Common myeloid progenitor, CD34-positive (primary cell): Measurements from ENCODE around the gene CD70.
"Not testable (repeated sequence)": the region's sequence is repeated elsewhere in the genome, so short reads cannot be mapped to it uniquely, and the experiment has no call there.

Experiments used
- CTCF ChIA-PET: fragments of 350-600 bp; sonication (Branson Sonifier 250); formaldehyde crosslinking; loops from one replicate; lab custom pipeline; 2021; ENCODE audit warnings: antibody characterized with exemption; lab: Charles Lee
- POLR2A ChIA-PET: fragments of 350-600 bp; sonication (Branson Sonifier 250); formaldehyde crosslinking; loops from one replicate; lab custom pipeline; 2021; ENCODE audit warnings: antibody characterized with exemption; lab: Charles Lee
- DNase-seq, 3 donors: peaks; one replicate each; pipeline versions ENCODE4 v3.0.0 to v3.0.0-alpha.2; 2013
- H3K27ac ChIP-seq, 2 experiments: 1 replicate in 1 of 2; 2 replicates in 1 of 2; pipeline ENCODE4 v1.7.0; 2013; ENCODE audit warnings: inconsistent platforms in 2 of 2, low read length in 2 of 2, mild to moderate bottlenecking in 2 of 2, low read depth in 1 of 2, moderate library complexity in 1 of 2; ENCODE audit not compliant: severe bottlenecking in 2 of 2, insufficient read depth in 1 of 2, poor library complexity in 1 of 2
- H3K27me3 ChIP-seq, 5 experiments: replicated peaks in 2 of 5; 1 replicate in 3 of 5; 2 replicates in 2 of 5; pipeline versions ENCODE4 v1.6.1 to v1.7.0; 2013; ENCODE audit warnings: low read length in 4 of 5, mild to moderate bottlenecking in 2 of 5, moderate library complexity in 2 of 5, inconsistent platforms in 1 of 5; ENCODE audit not compliant: insufficient read depth in 5 of 5, control insufficient read depth in 4 of 5
- H3K36me3 ChIP-seq, 4 experiments: 1 replicate in 2 of 4; 2 replicates in 2 of 4; pipeline versions ENCODE4 v1.6.1 to v1.7.0; 2013; ENCODE audit warnings: low read length in 3 of 4, control low read depth in 1 of 4, mild to moderate bottlenecking in 1 of 4; ENCODE audit not compliant: control insufficient read depth in 4 of 4, insufficient read depth in 4 of 4
- H3K4me1 ChIP-seq, 4 experiments: 1 replicate in 3 of 4; 2 replicates in 1 of 4; pipeline versions ENCODE4 v1.6.1 to v1.7.1; 2013; ENCODE audit warnings: low read length in 3 of 4, mild to moderate bottlenecking in 3 of 4, control low read depth in 1 of 4, inconsistent platforms in 1 of 4, moderate library complexity in 1 of 4; ENCODE audit not compliant: control insufficient read depth in 4 of 4, insufficient read depth in 4 of 4; ENCODE audit errors: control extremely low read depth in 1 of 4
- H3K4me3 ChIP-seq, 7 experiments: 1 replicate in 4 of 7; 2 replicates in 3 of 7; pipeline versions ENCODE4 v1.5.1 to v1.7.0; 2013; ENCODE audit warnings: mild to moderate bottlenecking in 7 of 7, low read length in 6 of 7, moderate library complexity in 6 of 7, inconsistent platforms in 2 of 7, low read depth in 2 of 7, control low read depth in 1 of 7; ENCODE audit not compliant: insufficient read depth in 4 of 7, control insufficient read depth in 1 of 7; ENCODE audit errors: extremely low read depth in 1 of 7
- H3K9me3 ChIP-seq, 5 experiments: 1 replicate in 4 of 5; 2 replicates in 1 of 5; pipeline versions ENCODE4 v1.6.1 to v1.7.1; 2013; ENCODE audit warnings: low read length in 4 of 5, mild to moderate bottlenecking in 2 of 5, inconsistent platforms in 1 of 5, low read depth in 1 of 5, moderate library complexity in 1 of 5; ENCODE audit not compliant: control insufficient read depth in 4 of 5, insufficient read depth in 2 of 5; ENCODE audit errors: control extremely low read depth in 1 of 5
- WGBS: methylation state at CpG from one replicate; pipeline ENCODE4 v1.1.5; 2013; ENCODE audit not compliant: insufficient coverage; 5-methylcytosine and 5-hydroxymethylcytosine counted together

Gene CD70

DNA sequence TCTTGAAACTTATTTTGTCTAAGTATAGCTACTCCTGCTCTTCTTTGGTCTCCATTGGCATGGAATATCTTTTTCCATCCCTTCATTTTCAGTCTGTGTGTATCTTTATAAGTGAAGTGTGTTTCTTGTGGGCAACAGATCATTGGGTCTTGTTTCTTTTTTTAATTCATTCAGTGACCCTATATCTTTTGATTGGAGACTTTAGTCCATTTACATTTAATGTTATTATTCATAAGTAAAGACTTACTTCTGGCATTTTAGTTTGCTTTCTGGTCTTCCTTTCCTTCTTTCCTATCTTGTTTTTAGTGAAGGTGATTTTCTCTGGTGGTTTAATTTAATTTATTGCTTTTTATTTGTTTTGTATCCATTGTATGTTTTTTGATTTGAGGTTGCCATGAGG is 19.8 kb downstream of the CD70 start:
- POLR2A ChIA-PET, result no interaction called here

DNA sequence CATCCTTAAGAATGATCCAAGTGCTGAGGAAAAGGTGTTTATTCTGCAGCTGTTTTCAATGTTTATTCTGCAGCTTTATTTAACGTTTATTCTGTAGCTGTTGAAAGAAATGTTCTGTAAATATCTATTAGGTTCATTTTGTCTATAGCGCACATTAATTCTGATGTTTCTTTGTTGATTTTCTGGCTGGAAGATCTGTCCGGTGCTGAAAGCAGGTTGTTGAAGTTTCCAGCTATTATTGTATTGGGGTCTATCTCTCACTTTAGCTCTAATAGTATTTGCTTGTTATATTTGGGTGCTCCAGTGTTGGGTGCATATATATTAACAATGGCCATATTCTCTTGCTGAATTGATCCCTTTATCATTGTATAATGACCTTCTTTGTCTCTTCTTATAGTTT is 20.2 kb downstream of the CD70 start:
- no peak overlapping the region for H3K27ac ChIP-seq
- WGBS, result 100% methylated on average over 2 of the region's 3 CpGs
- H3K9me3 ChIP-seq, result peaks cover 0 to 7% (median 0%) of the 10 kb centered on the region in 5 experiments
- peaks cover 0 to 3% (median 2%) of the 10 kb centered on the region in 5 experiments for H3K27me3 ChIP-seq
- POLR2A ChIA-PET, result no interaction called here
- no peak for DNase-seq
- CTCF ChIA-PET, result no interaction called here
- peaks cover 0 to 5% (median 5%) of the 10 kb centered on the region in 4 experiments for H3K4me1 ChIP-seq
- no peak overlapping the region for H3K4me3 ChIP-seq
- H3K36me3 ChIP-seq, result no peaks in the 10 kb centered on the region

More for the DNA sequence above, 19.8 kb downstream of the CD70 start:
- H3K27me3 ChIP-seq, result peaks cover 0 to 3% (median 2%) of the 10 kb centered on the region in 5 experiments
- H3K9me3 ChIP-seq, result peaks cover 0 to 7% (median 0%) of the 10 kb centered on the region in 5 experiments
- H3K27ac ChIP-seq, result no peak overlapping the region
- no peak overlapping the region for H3K4me3 ChIP-seq
- H3K4me1 ChIP-seq, result peaks cover 0 to 5% (median 5%) of the 10 kb centered on the region in 4 experiments
- no peaks in the 10 kb centered on the region for H3K36me3 ChIP-seq
- DNase-seq, result no peak
- CTCF ChIA-PET, result no interaction called here

DNA sequence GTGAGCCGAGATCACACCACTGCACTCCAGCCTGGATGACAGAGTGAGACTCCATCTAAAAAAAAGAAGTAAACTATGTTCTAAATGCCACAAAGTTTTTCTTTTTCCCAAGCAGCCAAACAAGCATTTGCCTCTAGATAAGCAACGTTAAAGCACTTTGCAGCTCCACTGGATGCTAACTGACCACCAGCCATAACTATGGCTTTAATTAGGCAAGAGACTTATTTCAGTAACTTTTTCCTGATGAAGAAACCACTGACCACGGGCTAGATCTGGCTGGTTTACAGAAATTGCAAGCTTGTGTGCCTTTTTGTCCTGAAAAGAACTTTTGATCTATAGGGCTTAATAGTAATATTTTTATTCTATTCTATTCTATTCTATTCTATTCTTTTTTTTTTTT is 22.1 kb downstream of the CD70 start:
- H3K4me1 ChIP-seq, result peaks cover 0 to 5% (median 5%) of the 10 kb centered on the region in 4 experiments

DNA sequence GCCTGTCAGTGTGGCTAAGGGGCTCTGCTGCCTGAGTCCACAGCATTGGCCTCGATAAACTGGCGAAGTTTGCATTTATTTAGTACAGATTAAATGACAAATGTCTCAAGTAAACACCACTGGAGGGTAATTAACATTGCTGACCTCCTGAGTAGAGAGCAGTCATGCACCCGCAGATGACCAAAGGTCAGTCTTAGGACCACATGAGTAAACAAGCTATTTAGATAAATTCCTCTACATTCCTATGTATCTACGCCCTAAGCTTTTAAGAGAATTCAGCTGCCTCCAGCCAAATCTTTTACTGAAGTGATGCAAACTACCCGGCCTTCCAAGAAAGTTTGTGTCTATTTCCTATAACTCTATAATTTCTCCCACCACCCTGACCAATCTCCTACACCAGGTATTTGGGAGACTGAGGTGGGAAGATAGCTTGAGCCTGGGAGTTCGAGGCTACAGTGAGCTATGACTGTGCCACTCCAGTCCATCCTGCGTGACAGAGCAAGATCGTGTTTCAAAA is 22.9 kb downstream of the CD70 start:
- Histone ChIP-seq H3K36me3 (no peaks in the 10 kb centered on the region), H3K27ac (no peak overlapping the region), H3K4me3 (no peak overlapping the region), H3K4me1 (peaks cover 0 to 5% (median 5%) of the 10 kb centered on the region in 4 experiments), H3K9me3 (peaks cover 0 to 10% (median 5%) of the 10 kb centered on the region in 5 experiments), H3K27me3 (peaks cover 0 to 3% (median 2%) of the 10 kb centered on the region in 5 experiments)
- POLR2A ChIA-PET, result no interaction called here
- 100% methylated on average over 5 of the region's 8 CpGs for WGBS
- DNase-seq, result no peak
- CTCF ChIA-PET, result interaction anchor here (1.2 to 2.1 kb wide), 2 partner anchors 13 to 52 kb away, joined by 3 to 5 read pairs; no protein-coding TSS in a partner anchor

More for the DNA sequence above, 22.1 kb downstream of the CD70 start:
- Histone ChIP-seq H3K27me3 (peaks cover 0 to 3% (median 2%) of the 10 kb centered on the region in 5 experiments), H3K36me3 (no peaks in the 10 kb centered on the region), H3K9me3 (peaks cover 0 to 10% (median 5%) of the 10 kb centered on the region in 5 experiments), H3K27ac (no peak overlapping the region), H3K4me3 (no peak overlapping the region)
- DNase-seq, result no peak
- ChIA-PET POLR2A (no interaction called here), CTCF (interaction anchor here (1.2 kb wide), 1 partner anchor 51 kb away, joined by 3 read pairs; no protein-coding TSS in a partner anchor)
- WGBS, result 13% methylated on average over 1 of the region's 3 CpGs

DNA sequence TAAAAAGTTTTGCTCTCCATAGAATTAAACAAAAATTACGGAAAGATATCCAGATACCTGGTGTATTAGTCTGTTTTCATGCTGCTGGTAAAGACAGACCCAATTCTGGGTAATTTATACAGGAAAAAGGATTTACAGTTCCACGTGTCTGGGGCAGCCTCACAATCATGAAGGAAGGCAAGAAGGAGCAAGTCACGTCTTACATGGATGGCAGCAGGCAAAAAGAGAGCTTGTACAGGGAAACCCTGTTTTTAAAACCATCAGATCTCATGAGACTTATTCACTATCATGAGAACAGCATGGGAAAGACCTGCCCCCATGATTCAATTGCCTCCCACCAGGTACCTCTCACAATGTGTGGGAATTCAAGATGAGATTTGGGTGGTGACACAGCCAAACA is 24.2 kb downstream of the CD70 start:
- POLR2A ChIA-PET, H3K27ac ChIP-seq, H3K4me1 ChIP-seq, DNase-seq, H3K4me3 ChIP-seq, H3K27me3 ChIP-seq, H3K36me3 ChIP-seq: not testable (repeated sequence)
- 89% methylated on average over 3 of the region's 3 CpGs for WGBS
- peaks cover 0 to 10% (median 5%) of the 10 kb centered on the region in 5 experiments for H3K9me3 ChIP-seq
- CTCF ChIA-PET, result interaction anchor here (2.1 kb wide), 1 partner anchor 12 kb away, joined by 5 read pairs; no protein-coding TSS in a partner anchor

DNA sequence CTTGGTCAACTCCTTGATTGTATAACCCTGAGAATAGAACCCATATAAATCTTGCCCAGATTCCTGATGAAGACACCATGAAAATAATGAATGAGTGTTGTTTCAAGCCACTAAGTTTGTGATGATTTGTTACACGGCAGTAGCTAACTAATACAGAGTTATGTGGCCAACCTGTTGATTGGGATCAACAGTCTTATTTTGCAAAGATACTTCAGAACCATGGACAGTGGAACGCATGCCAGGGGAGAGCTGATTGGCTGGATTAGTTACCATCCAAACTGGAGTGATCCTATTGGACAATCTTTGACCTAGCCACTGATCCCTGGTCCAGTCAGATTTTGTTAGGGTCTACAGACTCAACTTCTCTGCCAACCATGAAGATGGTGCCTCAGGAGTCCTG is 26.6 kb downstream of the CD70 start:
- Histone ChIP-seq H3K4me3 (no peak overlapping the region), H3K36me3 (no peaks in the 10 kb centered on the region), H3K9me3 (peaks cover 0 to 9% (median 5%) of the 10 kb centered on the region in 5 experiments), H3K27me3 (peaks cover 0 to 2% (median 0%) of the 10 kb centered on the region in 5 experiments), H3K27ac (no peak overlapping the region), H3K4me1 (no peaks in the 10 kb centered on the region)
- peak in 2 of 3 donors; percentile 54 to 57 for DNase-seq
- ChIA-PET POLR2A (no interaction called here), CTCF (interaction anchor here (1.1 to 2.4 kb wide), 2 partner anchors 12 to 24 kb away, joined by 3 to 8 read pairs; no protein-coding TSS in a partner anchor)
- 57% methylated on average over 2 of the region's 2 CpGs for WGBS

DNA sequence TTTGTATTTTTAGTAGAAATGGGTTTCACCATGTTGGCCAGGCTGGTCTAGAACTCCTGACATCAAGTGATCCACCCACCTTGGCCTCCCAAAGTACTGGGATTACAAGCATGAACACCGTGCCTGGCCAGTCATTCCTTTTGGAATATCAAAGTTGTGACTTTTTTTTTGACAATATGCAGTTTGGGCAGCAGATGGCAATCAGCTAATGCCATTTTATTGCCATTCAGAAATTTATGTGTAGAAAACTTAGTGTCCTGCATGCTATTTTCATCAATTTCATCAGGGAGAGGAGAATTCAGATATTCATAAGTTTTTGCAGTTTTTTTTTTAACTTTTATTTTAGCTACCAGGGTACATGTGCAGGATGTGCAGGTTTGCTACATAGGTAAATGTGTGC is 28.5 kb downstream of the CD70 start:
- H3K36me3 ChIP-seq, POLR2A ChIA-PET, H3K9me3 ChIP-seq, DNase-seq, H3K27me3 ChIP-seq, H3K4me3 ChIP-seq, H3K27ac ChIP-seq, H3K4me1 ChIP-seq: not testable (repeated sequence)
- CTCF ChIA-PET, result interaction anchor here (0.7 to 2.4 kb wide), 2 partner anchors 10 to 206 kb away, joined by 3 to 8 read pairs; no protein-coding TSS in a partner anchor
- WGBS, result 88% methylated on average over 1 of the region's 1 CpG
